HG02852 (cell line): Measurements from ENCODE around the gene CCR5.

Experiments used
- ATAC-seq: cut with Tn5 transposase; IDR thresholded peaks from one replicate; pipeline ENCODE4 v1.9.1; 2021; ENCODE audit warnings: mild to moderate bottlenecking, moderate library complexity; ENCODE audit not compliant: unreplicated experiment

CCR5 gene

GRCh38 chr3:46406443-46406787 lies 35.7 kb downstream of the CCR5 start:
- no peak for ATAC-seq

DNA sequence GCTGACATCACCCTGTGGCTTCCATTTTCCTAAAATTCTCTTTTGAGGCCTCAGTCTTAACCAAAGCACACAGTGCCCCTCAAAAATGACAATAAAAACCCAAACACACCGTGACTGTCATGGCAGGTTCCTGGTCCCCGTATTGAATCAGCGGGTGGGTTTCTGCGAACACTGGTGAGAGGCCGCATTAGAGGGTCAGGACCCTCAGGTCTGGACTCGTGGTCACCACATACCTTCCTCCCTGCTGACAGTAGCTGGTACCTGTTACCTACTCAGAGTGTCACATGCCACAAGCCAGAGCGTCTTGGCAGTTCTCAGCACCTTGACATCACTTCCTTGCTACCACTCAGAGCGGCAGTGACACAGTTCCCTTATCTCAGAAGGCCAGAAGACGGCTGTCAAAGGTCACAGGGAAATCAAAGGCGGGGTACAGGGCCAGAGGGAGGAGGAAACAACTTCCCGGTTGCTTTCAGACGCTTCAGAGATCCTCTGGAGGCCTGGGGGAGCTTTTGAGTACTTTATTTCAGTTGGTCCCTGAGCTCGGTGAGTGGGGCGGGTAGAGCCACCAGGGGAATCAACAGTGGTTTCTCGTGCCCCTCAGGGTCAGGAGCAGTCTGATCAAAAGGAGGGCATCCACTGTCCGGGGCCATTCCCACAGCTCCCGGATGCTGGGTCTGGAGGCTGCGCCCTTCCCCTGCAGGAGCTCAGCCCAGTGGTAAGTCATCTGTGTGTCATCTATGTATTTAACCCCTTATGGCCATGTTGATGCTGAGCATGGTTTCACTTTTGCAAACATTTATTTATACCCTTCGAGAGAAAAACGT lies 36.3 kb downstream of the CCR5 start, which contains the start of the genes CCR5AS and CCRL2:
Gene CCR5AS, minus strand, starts transcription at position 279 of the 824 bp plus-strand sequence.
Gene CCRL2, plus strand, starts transcription at position 472 of the 824 bp plus-strand sequence. CDS start 821 bp downstream, outside the sequence.
- no peak for ATAC-seq

DNA sequence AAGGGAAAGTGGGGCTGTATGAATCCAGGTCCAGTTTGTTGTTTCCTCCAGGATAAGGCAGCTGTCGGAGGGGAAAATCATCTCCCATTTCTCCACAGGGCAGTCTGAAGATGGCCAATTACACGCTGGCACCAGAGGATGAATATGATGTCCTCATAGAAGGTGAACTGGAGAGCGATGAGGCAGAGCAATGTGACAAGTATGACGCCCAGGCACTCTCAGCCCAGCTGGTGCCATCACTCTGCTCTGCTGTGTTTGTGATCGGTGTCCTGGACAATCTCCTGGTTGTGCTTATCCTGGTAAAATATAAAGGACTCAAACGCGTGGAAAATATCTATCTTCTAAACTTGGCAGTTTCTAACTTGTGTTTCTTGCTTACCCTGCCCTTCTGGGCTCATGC lies 37.2 kb downstream of the CCR5 start:
- no peak for ATAC-seq

DNA sequence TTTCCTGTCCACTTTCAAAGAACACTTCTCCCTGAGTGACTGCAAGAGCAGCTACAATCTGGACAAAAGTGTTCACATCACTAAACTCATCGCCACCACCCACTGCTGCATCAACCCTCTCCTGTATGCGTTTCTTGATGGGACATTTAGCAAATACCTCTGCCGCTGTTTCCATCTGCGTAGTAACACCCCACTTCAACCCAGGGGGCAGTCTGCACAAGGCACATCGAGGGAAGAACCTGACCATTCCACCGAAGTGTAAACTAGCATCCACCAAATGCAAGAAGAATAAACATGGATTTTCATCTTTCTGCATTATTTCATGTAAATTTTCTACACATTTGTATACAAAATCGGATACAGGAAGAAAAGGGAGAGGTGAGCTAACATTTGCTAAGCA lies 38.1 kb downstream of the CCR5 start:
- no peak for ATAC-seq

- no peak for ATAC-seq
These were observed 39.2 kb downstream of the CCR5 start for GRCh38 chr3:46409739-46410489.

DNA sequence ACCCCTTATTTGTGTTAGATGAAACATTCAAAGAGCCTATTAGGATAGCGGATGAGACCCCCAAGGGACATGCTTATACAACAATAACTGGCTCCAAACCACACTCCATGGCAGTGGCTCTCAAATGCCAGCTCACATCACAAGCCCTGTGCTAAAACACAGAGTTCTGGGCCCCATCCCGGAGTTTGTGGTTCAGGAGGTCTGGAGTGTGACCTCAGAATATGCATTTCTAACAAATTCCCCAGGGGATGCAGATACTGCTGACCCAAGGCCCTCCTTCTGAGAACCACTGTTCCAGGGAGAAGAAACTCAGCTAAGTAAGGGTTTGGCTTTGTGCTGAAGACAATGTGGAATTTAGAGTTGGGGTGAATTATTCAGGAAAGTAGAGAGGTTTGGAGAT lies 39.9 kb downstream of the CCR5 start:
- no peak for ATAC-seq

GRCh38 chr3:46411271-46411670 lies 40.5 kb downstream of the CCR5 start:
- no peak for ATAC-seq

- no peak for ATAC-seq
These were observed 42.1 kb downstream of the CCR5 start for GRCh38 chr3:46412786-46413298.

DNA sequence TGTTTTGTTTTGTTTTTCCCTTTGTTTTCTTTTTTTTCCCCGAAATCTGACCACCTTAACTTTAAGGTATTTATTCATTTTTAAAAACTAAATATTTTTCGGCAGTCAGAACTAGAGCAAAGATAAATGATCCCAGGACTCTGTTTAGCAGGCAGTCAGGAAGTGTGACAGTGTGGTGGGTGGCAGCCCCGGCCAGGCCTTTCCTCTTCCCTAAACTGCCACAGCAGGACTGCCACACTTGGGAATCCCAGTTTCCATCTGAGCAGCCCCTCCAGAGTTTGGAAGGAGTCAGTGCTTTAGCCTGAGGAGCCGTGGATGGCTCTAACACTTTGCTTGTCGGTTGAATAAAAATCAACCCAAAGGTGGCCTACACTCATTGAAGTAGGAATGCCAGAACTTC lies 43.2 kb downstream of the CCR5 start:
- no peak for ATAC-seq

GRCh38 chr3:46414739-46415138 lies 44.0 kb downstream of the CCR5 start:
- no peak for ATAC-seq

DNA sequence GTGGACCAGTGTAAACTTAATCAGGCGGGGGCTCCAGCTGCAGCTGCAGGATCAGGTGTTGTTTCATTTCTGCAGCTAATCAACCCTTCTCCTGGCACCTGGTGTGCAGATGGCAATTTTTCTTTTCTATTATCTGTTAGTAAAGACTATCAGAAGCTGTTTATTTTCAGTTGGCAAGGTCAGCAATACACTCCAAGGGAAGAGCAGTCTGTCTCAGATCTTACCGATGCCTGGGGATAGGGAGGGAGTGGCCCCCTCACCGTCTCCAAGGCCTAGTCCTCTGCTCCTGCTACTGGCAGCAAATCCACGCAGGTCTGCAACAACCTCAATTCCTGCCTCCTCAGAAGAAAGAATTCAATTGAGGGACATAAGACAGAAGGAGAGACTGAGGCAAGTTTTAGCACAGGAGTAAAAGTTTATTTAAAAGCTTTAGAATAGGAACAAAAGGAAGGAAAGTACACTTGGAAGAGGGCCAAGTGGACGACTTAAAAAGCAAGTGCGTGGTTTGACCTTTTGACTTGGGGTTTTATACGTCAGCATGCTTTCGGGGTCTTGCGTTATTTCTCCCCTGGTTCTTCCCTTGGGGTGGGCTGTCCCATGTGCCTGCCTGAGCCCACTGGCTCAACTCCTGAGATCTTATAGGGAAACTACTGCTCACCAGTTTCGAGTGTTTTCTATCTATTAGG lies 45.5 kb downstream of the CCR5 start:
- ATAC-seq: no peak

DNA sequence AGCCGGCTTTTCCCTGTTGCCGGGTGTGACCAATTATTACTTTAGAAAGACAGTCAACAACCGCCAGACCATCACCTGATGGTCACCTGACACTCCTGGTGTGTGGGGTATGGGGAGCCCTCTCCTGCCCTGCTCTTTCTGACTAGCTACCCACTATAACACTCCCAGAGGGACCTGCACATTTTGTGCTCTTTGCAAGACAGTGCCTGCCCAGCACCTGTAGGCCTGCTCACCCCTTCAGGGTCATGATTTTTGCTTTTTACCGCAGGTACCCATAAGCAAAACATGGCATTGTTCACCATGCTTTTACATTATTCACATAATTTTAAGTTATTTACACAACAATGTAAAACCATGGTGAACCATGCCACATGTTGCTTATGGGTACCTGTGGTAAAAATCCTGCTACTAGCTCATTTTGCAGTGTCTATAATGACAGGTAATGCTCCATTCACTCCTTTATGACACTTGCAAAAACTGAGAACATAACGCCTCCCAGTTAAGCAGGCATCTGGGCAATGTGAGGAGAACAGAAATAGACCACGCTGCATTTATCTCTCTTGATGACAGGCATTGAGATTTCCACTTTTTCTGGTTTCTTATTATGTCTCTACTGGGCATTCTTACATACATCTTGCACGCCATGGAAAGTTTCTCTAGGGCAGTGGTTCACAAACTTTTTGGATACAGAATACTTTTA lies 46.2 kb downstream of the CCR5 start:
- ATAC-seq: no peak

GRCh38 chr3:46417841-46418611 lies 47.3 kb downstream of the CCR5 start:
- ATAC-seq: no peak

- ATAC-seq: no peak
These were observed 49.1 kb downstream of the CCR5 start for GRCh38 chr3:46419816-46420215.

- ATAC-seq: no peak
These were observed 50.2 kb downstream of the CCR5 start for GRCh38 chr3:46420931-46421330.

GRCh38 chr3:46422617-46423016 lies 51.9 kb downstream of the CCR5 start:
- no peak for ATAC-seq

- ATAC-seq: no peak
These were observed 52.8 kb downstream of the CCR5 start for GRCh38 chr3:46423588-46423987.
